ENCODE data around the gene PNMT.

GRCh38 chr17:39719563-39720355 lies 51.5 kb downstream of the PNMT start:
- TF ChIP-seq CTCF (IDR thresholded peaks at IDR 0.05) (no peak), POLR2A (IDR thresholded peaks at IDR 0.05) (no peak)

All from thyroid gland (tissue), 4 donors.